A673 (cell line): ENCODE measurements around the gene NSD2. TPM values are rescaled to one million over a fixed set of nuclear protein-coding genes. Genes with fewer than 3 reads are reported as not detected.
"Not testable (repeated sequence)": the region's sequence is repeated elsewhere in the genome, so short reads cannot be mapped to it uniquely, and the experiment has no call there.

ENCODE experiments used
- BruUV-seq: library from RNA; stranded (reverse); fragments of 400-500 nt; replicated peaks from 2 replicates; lab custom pipeline; 2021; lab: Mats Ljungman, UMichigan
- CTCF ChIA-PET: fragments of 300-600 bp; sonication (Branson Sonifier 250); formaldehyde crosslinking; loops from one replicate; lab custom pipeline; 2022; ENCODE audit warnings: antibody characterized with exemption; lab: Charles Lee
- POLR2A ChIA-PET: fragments of 300-600 bp; sonication (Branson Sonifier 250); formaldehyde crosslinking; loops from one replicate; lab custom pipeline; 2022; ENCODE audit warnings: antibody characterized with exemption; ENCODE audit not compliant: low non-redundant PET; lab: Charles Lee
- DNase-seq: peaks from one replicate; pipeline ENCODE4 v3.0.0-alpha.2; 2015; ENCODE audit warnings: low spot score
- H3K27ac ChIP-seq: fragments of 200-600 bp; sonication (generic); 2 replicates; pipeline ENCODE4 v1.5.1; 2016; ENCODE audit warnings: mixed run types, low read depth, mild to moderate bottlenecking, mixed read lengths, antibody characterized with exemption, low read length; ENCODE audit not compliant: poor library complexity, severe bottlenecking
- H3K27me3 ChIP-seq: fragments of 200-600 bp; sonication (generic); replicated peaks from 2 replicates; pipeline ENCODE4 v1.6.1; 2017; ENCODE audit warnings: mixed run types, low read depth, mild to moderate bottlenecking, mixed read lengths, antibody characterized with exemption, low read length; ENCODE audit not compliant: insufficient read depth, poor library complexity
- H3K36me3 ChIP-seq: fragments of 200-600 bp; sonication (generic); 2 replicates; pipeline ENCODE4 v1.6.1; 2016; ENCODE audit warnings: mixed run types, mild to moderate bottlenecking, mixed read lengths, antibody characterized with exemption, low read length; ENCODE audit not compliant: insufficient read depth, poor library complexity, severe bottlenecking
- H3K4me1 ChIP-seq: fragments of 200-600 bp; sonication (generic); 2 replicates; pipeline ENCODE4 v1.6.1; 2017; ENCODE audit warnings: mixed run types, mild to moderate bottlenecking, mixed read lengths, antibody characterized with exemption, low read length; ENCODE audit not compliant: insufficient read depth, poor library complexity, severe bottlenecking
- H3K4me3 ChIP-seq: fragments of 200-600 bp; sonication (generic); 2 replicates; pipeline ENCODE4 v1.5.1; 2016; ENCODE audit warnings: low read depth, mixed run types, mild to moderate bottlenecking, mixed read lengths, low read length; ENCODE audit not compliant: poor library complexity, severe bottlenecking
- H3K9me3 ChIP-seq: fragments of 200-600 bp; sonication (generic); 2 replicates; pipeline ENCODE4 v1.6.1; 2016; ENCODE audit warnings: mixed run types, low read depth, mild to moderate bottlenecking, mixed read lengths, antibody characterized with exemption, low read length; ENCODE audit not compliant: poor library complexity, severe bottlenecking
- CTCF ChIP-seq: fragments of 300-800, 200-600 bp; sonication (generic); conservative IDR thresholded peaks from 2 replicates; pipeline ENCODE4 v1.5.1; 2017; ENCODE audit warnings: low read depth, mild to moderate bottlenecking, antibody characterized with exemption, low read length, moderate library complexity, mixed read lengths
- EZH2 ChIP-seq: fragments of 200-600 bp; sonication (generic); IDR thresholded peaks from 2 replicates; pipeline ENCODE4 v1.6.1; 2017; ENCODE audit warnings: borderline replicate concordance, low read depth, mild to moderate bottlenecking, mixed read lengths, antibody characterized with exemption, low read length; ENCODE audit not compliant: poor library complexity, severe bottlenecking
- intact Hi-C: fragments of 100-400 bp; cut with micrococcal nuclease; formaldehyde crosslinking; loops from one replicate; pipeline ENCODE4 v1.10.0; 2022; ENCODE audit not compliant: unreplicated experiment
- total RNA-seq: library from RNA; stranded (reverse); gene quantifications from 2 replicates; pipeline ENCODE4 v1.2.3, GENCODE V29; 2021

The NSD2 gene
- total RNA-seq, 1 experiment from 2014 or later: 227 TPM

DNA sequence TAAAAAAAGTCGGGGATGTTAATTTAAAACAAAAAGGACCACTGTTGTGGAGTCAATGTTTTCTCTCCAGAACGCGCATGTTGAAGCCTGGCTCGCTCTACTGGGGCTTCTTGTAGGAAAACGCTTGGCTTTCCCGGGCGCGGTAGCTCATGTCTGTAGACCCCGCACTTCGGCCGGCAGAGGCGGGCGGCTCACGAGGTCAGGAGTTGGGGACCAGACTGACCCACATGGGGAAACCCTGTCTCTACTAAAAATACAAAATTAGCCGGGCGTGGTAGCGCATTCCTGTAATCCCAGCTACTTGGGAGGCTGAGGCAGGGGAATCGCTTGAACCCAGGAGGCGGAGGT lies 122.0 kb downstream of the NSD2 start:
- DNase-seq: no peak
- BruUV-seq: no TSS peak

GRCh38 chr4:1993718-1994516 lies 122.7 kb downstream of the NSD2 start:
- POLR2A ChIA-PET, H3K27ac ChIP-seq, intact Hi-C loops, CTCF ChIA-PET, H3K27me3 ChIP-seq, H3K4me1 ChIP-seq, H3K9me3 ChIP-seq, H3K4me3 ChIP-seq, DNase-seq, BruUV-seq: not testable (repeated sequence)
- peaks cover 26% of the 10 kb centered on the region for H3K36me3 ChIP-seq

More for the DNA sequence above, 122.0 kb downstream of the NSD2 start:
- no peak for TF ChIP-seq CTCF
- no peak for TF ChIP-seq EZH2
- no peak overlapping the region for H3K27ac ChIP-seq
- intact Hi-C loops: no loop called here
- H3K9me3 ChIP-seq: peaks cover 7% of the 10 kb centered on the region
- no peaks in the 10 kb centered on the region for H3K4me1 ChIP-seq
- no peak overlapping the region for H3K4me3 ChIP-seq
- no peaks in the 10 kb centered on the region for H3K27me3 ChIP-seq
- CTCF ChIA-PET: no interaction called here
- peaks cover 31% of the 10 kb centered on the region for H3K36me3 ChIP-seq
- POLR2A ChIA-PET: no interaction called here

DNA sequence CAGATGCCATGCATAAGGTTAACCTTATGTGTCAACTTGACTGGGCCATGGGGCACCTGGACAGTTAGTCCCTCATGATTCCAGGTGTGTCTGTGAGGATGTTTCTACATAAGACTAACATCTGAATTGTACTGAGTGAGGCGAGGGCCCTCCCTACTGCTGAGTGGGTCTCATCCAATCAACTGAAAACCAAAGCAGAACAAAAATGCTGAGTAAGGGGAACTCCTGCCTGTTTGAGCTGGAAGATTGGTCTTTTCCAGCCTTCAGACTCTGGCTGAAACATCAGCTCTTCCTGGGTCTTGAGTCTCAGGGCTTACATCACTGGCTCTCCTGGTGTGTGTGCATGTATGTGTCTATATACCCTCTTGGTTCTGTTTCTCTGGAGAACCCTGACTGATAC lies 123.7 kb downstream of the NSD2 start:
- intact Hi-C loops: no loop called here
- no TSS peak for BruUV-seq
- H3K27me3 ChIP-seq: no peaks in the 10 kb centered on the region
- TF ChIP-seq EZH2 (no peak), CTCF (no peak)
- ChIA-PET CTCF (no interaction called here), POLR2A (no interaction called here)
- H3K27ac ChIP-seq: no peak overlapping the region
- H3K4me1 ChIP-seq: no peaks in the 10 kb centered on the region
- DNase-seq: no peak
- H3K9me3 ChIP-seq: peaks cover 7% of the 10 kb centered on the region
- H3K4me3 ChIP-seq: no peak overlapping the region
- peaks cover 20% of the 10 kb centered on the region for H3K36me3 ChIP-seq
